ENCODE measurements around the gene PPM1H.

Gene PPM1H

GRCh38 chr12:62701492-62701891 is 233.5 kb downstream of the PPM1H start:
- no peak for DNase-seq

DNA sequence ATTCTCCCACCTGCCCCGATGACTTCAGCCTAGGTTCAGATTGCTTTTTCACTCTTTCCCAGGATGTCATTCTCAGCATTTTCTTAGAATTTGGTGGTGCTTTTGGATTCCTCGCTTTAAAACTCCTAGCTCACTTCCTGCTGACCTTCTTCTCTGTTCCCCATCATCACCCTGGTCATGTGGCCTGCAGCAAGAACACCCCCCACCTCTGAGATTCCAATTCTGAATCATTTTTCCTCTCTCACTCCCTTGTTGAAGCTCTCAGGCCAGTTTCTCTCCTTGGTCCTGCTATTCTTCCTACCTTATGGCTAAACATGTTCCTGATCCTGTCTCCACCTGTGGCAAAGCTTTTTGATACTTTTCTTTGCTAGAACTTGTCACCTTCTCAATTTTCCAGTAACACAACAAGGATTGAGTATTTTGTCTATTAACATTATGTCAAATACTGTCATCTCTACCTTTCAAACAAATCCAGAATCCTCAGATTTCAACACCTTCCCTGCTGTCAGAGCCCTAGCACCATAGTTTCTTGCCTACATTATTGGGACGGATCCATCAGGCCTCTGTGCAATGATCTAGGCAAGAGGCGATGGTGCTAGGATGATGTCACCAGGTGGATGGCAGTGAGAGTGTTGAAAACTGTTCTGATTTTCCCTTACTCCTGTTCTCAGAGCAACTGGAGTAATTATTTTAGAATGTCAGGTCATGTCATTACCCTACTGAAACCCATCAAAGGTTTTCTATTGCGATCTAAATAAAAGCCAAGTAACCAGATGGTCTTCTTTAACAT is 234.7 kb downstream of the PPM1H start:
- no peak for DNase-seq

- DNase-seq: no peak
Observed at GRCh38 chr12:62698701-62699101, 236.2 kb downstream of the PPM1H start.

- no peak for DNase-seq
Observed at GRCh38 chr12:62697893-62698292, 237.1 kb downstream of the PPM1H start.

GRCh38 chr12:62695696-62696095 is 239.3 kb downstream of the PPM1H start:
- no peak for DNase-seq

GRCh38 chr12:62694632-62695031 is 240.3 kb downstream of the PPM1H start:
- no peak for DNase-seq

DNA sequence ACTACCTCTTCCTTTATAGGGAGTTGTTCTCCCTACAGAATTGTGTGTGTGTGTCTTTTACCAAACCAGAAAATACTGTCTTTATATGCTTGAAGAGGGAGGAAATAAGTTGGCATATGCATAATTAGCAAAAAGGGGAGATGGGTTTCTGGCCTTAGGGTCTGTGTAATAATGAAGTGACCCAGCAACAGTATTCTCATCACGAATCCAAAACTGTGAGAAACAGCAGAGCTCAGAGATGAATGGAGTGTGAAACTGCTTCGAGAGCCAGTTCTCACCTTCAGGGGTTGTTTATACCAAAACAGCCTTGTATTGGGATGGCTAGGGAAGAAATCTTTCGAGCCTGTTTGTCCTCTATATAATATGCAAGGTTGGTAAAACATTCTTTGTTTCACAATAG is 240.8 kb downstream of the PPM1H start:
- no peak for DNase-seq

DNA sequence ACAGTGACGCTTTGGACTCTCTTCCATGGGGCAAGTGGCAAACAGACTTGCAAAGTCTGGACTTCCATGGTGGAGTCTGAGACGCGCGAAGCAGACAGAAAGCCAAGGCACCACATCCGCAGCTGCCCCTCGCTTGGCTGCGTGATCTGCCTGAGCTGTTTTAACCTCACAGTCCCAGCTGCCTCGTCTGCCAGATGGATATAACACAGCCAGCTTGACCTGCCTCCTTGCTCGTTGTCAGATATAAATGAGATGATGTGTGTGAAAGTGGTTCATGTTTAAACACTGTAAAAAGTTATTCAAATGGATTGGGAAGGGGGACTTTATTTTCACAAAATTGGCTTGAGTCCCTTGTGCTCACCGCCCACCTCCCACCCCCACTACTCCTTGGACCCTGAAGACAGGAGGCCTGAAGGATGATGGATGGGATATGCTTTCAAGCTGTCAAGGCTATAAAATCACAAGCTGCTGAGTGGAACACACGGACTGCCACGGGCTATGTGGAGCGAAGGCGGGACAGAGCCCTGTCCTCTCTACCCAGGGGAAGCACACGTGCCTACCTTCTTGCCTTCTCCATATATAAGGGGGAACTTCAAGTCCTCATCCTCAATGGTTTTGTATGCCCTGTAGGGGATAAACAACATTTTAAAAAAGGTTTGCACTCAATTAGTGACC is 241.4 kb downstream of the PPM1H start:
- no peak for DNase-seq

- no peak for DNase-seq
Observed at GRCh38 chr12:62692884-62693283, 242.1 kb downstream of the PPM1H start.

- DNase-seq: no peak
Observed at GRCh38 chr12:62691309-62691708, 243.6 kb downstream of the PPM1H start.

GRCh38 chr12:62689042-62689839 is 245.7 kb downstream of the PPM1H start:
- DNase-seq: no peak

DNA sequence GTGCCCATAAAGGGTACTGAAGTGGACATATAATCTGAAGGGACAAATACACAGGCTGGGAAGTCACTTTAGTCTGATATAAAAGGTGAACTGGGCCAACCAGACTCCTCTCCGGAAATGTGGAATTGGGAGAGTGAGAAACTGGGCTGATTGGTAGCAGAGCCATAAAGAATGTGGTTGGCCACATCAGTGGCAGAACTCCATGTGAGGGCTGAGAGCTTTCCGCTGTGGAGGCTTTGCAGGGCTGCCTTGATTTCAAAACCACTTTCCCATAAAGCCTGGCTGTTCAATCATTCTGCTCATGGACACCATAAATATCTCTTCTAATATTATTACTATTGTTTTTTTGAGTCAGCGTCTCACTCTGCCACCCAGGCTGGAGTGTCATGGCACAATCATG is 248.0 kb downstream of the PPM1H start:
- no peak for DNase-seq

- no peak for DNase-seq
Observed at GRCh38 chr12:62684570-62685295, 250.2 kb downstream of the PPM1H start.

- DNase-seq: no peak
Observed at GRCh38 chr12:62683776-62684569, 251.0 kb downstream of the PPM1H start.

GRCh38 chr12:62681306-62681705 is 253.6 kb downstream of the PPM1H start:
- no peak for DNase-seq

DNA sequence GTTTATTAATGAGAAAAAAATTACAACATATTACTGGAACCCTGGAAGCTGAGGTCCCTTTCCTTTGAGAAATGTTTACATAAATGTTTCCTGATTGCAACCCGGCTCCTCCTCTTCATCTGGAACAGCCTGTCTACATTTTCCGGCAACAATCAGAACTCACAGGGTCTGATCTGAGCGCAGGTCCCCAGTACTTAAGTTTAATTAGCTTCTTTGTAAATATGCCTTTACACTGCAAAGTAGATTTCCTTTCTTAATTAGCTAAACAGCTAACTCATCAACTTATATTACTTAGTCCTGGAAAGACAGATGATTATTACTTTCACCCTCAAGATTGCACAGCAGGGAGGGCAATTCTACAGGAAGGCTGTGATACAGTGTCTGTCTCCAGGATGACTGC is 255.3 kb downstream of the PPM1H start:
- no peak for DNase-seq

DNA sequence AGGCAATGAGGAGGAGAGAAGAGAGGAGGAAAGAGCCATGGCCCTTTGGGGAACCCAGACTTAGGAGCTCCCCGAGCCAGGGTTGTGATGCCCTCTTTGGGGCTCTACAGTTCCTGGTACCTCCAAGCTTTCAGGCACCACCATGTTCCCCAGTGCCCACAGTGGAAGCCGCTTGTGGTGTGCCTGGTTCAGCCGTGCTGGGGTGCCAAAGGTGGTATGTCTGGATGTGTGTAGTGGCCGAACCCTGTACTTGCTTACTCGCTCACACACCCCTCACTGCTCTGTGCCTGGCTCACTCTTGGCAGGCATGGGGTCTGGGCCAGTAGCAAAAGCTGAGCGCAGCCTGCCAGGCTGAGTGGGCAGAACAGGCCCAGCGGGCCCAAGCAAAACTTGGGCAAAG is 257.6 kb downstream of the PPM1H start:
- no peak for DNase-seq

DNA sequence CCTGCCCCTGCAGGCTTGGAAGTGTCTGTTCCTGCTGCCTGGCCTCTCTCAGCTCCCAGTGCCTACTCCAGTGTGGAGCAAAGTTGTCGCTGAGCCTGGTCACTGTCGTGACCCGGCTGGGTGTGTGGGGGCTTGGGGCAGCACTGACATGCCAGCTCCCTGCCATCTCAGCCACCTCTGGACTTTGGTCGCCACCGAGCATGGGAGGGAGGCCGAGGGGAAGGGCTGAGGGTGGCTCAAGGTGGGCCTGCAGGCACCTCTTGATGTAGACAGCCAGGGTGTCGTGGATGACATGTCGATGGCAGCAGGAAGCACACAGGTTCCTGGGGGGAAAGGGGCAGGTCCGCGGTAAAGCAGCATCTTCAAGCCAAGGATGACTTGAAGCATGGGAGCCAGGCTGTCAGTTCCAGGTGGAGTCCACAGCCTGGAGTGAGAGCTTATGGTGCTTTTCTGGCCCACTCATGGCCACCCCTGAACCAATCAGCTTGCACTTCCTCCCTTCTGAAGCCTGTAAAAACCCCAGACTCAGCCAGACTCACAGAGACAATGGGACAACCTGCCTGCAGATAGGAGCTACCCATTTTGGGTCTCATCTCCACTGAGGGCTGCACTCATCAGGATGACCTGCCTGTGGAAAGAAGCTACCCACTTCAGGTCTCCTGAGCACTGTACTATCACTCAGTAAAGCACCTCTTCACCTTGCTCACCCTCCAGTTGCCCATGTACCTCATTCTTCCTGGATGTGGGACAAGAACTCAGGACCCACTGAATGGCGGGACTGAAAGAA is 258.2 kb downstream of the PPM1H start:
- no peak for DNase-seq

GRCh38 chr12:62673028-62673815 is 261.7 kb downstream of the PPM1H start:
- no peak for DNase-seq

DNA sequence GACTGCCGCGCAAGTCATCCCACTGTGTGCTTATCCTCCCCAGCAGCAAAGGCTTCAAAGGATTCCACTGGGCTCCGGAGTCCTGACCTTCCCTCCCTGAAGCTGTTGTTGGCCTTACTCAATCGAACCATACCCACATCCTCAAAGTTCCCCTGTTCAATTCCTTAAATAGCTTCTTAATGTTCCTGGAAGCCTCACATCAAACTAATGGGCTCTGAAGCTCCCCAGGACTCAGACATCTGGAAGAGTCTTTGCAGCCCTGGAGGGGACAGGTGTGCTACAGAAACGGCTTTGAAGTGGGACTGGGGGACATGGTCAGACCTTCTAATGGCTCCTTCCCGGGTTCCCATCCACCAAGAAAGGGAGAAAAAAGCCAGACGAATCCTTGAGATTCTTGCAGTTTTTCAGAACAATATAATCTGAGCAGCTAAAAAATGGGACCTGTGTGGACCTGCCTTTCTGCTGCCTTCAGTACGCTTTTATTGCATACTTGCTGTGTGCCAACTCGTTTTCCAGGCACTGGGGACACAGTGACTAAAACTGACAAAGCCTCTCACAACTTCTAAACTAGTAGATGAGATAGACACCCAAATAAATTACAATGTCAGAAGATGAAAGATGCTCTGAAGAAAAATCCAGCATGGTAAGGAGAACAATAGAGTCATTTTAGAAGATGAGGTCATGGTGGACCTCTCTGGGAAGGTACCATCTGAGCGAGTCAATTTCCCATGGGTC is 263.8 kb downstream of the PPM1H start:
- DNase-seq: no peak

Measured in stimulated activated CD4-positive, alpha-beta T cell treated with anti-CD3 and anti-CD28 coated beads, Interleukin-12 subunit alpha, Interleukin-12 subunit beta, amount 100 ng/mL, for 4 hours (primary cell).